CD4-positive, alpha-beta T cell (primary cell): ENCODE measurements around the gene MAGEA6. TPM values are rescaled to one million over a fixed set of nuclear protein-coding genes. Genes with fewer than 3 reads are reported as not detected.
"Not testable (repeated sequence)": the region's sequence is repeated elsewhere in the genome, so short reads cannot be mapped to it uniquely, and the experiment has no call there.

Experiments
- ATAC-seq: fragments of 200-7000 bp; cut with Tn5 transposase; one replicate; pipeline ENCODE4 v1.10.0; 2022; ENCODE audit warnings: mild to moderate bottlenecking; ENCODE audit not compliant: poor library complexity
- CTCF ChIA-PET: fragments of 350-600 bp; sonication (Branson Sonifier 250); formaldehyde crosslinking; loops from one replicate; lab custom pipeline; 2021; ENCODE audit warnings: antibody characterized with exemption, inconsistent platforms; lab: Charles Lee
- POLR2A ChIA-PET: fragments of 350-600 bp; sonication (Branson Sonifier 250); formaldehyde crosslinking; loops from one replicate; lab custom pipeline; 2021; ENCODE audit warnings: antibody characterized with exemption, inconsistent platforms; lab: Charles Lee
- DNase-seq, 14 experiments: peaks; one replicate each; pipeline ENCODE4 v3.0.0-alpha.2; 2013 to 2020; ENCODE audit warnings: mixed read lengths in 2 of 14
- H3K27ac ChIP-seq, 2 donors: one replicate each; pipeline versions ENCODE4 v1.5.1 to v1.7.0; 2013; ENCODE audit warnings: low read length in 2 of 2, low read depth in 1 of 2, mild to moderate bottlenecking in 1 of 2
- H3K27me3 ChIP-seq, 2 experiments: 1 replicate in 1 of 2; 2 replicates in 1 of 2; pipeline versions ENCODE4 v1.6.1 to v1.7.0; 2013; ENCODE audit warnings: low read length in 2 of 2, control low read depth in 1 of 2, mild to moderate bottlenecking in 1 of 2, moderate library complexity in 1 of 2; ENCODE audit not compliant: insufficient read depth in 2 of 2, control insufficient read depth in 1 of 2
- H3K36me3 ChIP-seq: one replicate; pipeline ENCODE4 v1.6.1; 2013; ENCODE audit warnings: low read length, control low read depth; ENCODE audit not compliant: insufficient read depth
- H3K4me1 ChIP-seq: one replicate; pipeline ENCODE4 v1.6.1; 2013; ENCODE audit warnings: low read length, control low read depth; ENCODE audit not compliant: insufficient read depth
- H3K4me3 ChIP-seq: one replicate; pipeline ENCODE4 v1.5.1; 2013; ENCODE audit warnings: mild to moderate bottlenecking, low read length, moderate library complexity
- H3K9me3 ChIP-seq, 2 experiments: 1 replicate in 1 of 2; 2 replicates in 1 of 2; pipeline versions ENCODE4 v1.6.1 to v1.7.0; 2013; ENCODE audit warnings: low read length in 2 of 2, mild to moderate bottlenecking in 2 of 2, control low read depth in 1 of 2, moderate library complexity in 1 of 2; ENCODE audit not compliant: control insufficient read depth in 1 of 2, insufficient read depth in 1 of 2
- H3K27ac Mint-ChIP-seq: one replicate; pipeline ENCODE4 v1.8.0; 2020; ENCODE audit warnings: mixed read lengths
- H3K27me3 Mint-ChIP-seq: one replicate; pipeline ENCODE4 v1.8.0; 2021; ENCODE audit warnings: mixed read lengths
- H3K36me3 Mint-ChIP-seq: one replicate; pipeline ENCODE4 v1.8.0; 2021; ENCODE audit warnings: low read depth, mixed read lengths
- H3K4me1 Mint-ChIP-seq: one replicate; pipeline ENCODE4 v1.8.0; 2021; ENCODE audit warnings: low read depth, mixed read lengths
- H3K4me3 Mint-ChIP-seq: one replicate; pipeline ENCODE4 v1.8.0; 2020; ENCODE audit warnings: mild to moderate bottlenecking, mixed read lengths
- H3K9me3 Mint-ChIP-seq: one replicate; pipeline ENCODE4 v1.8.0; 2020; ENCODE audit warnings: mixed read lengths
- intact Hi-C, 2 experiments: fragments of 100-400 bp; cut with DNase I in 1 of 2; cut with micrococcal nuclease in 1 of 2; formaldehyde crosslinking; loops; one replicate each; pipeline versions ENCODE4 v1.15.1 to v1.9.0; 2023 to 2025; cut with DNase I, micrococcal nuclease
- total RNA-seq, 174 experiments: library from RNA in 2 of 174; stranded (reverse) in 2 of 174; gene quantifications; one replicate each; pipeline ENCODE4 v1.2.3 and lab custom pipeline; 2021 to 2026

MAGEA6 gene
- total RNA-seq, 2 experiments from 2014 or later = not detected

DNA sequence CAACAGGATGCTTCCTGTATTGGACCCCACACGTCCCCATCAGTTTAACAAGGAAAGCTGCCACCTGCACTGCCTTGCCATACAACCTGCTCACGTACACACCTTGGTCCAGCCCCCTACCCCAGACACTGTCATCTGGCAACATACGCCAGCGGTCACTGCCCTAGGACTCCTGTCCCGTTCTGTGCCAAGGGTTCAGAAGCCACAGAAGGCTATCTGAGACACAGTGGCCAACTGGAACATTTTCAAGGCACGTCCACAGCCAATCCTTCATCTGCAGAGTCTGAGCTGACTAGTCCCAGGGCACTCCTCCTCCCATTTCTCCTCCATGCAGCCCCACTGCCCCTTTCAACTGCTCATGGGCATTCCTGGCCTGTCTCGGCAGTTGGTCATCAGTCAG, 7.9 kb downstream of the MAGEA6 start:
- H3K27me3 ChIP-seq, CTCF ChIA-PET, H3K36me3 ChIP-seq, H3K9me3 Mint-ChIP-seq, DNase-seq, H3K36me3 Mint-ChIP-seq, H3K4me1 ChIP-seq, H3K27ac ChIP-seq, H3K4me3 ChIP-seq, POLR2A ChIA-PET, H3K4me1 Mint-ChIP-seq, H3K4me3 Mint-ChIP-seq, ATAC-seq, H3K9me3 ChIP-seq, H3K27me3 Mint-ChIP-seq, intact Hi-C loops, H3K27ac Mint-ChIP-seq: not testable (repeated sequence)

DNA sequence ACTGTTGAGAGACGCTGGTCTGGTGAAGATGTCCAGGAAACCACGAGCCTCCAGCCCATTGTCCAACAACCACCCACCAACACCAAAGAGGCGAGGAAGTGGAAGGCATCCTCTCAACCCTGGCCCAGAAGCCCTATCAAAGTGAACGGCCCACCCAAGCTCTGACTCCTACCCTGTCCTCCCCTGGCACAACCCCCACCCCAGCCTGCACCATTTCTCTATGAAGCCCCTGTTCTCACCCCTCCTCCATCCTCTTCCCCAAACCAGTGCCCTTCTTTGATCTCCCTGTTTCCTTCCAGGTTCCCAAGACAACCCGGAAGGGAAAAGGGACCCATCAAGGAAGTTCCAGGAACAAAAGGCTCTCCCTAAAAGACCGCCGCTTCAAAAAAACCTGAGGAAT, 9.9 kb downstream of the MAGEA6 start:
- CTCF ChIA-PET, H3K4me3 ChIP-seq, H3K36me3 ChIP-seq, H3K27me3 ChIP-seq, ATAC-seq, H3K27ac ChIP-seq, DNase-seq, H3K9me3 ChIP-seq, H3K9me3 Mint-ChIP-seq, H3K36me3 Mint-ChIP-seq, H3K27me3 Mint-ChIP-seq, POLR2A ChIA-PET, intact Hi-C loops, H3K4me3 Mint-ChIP-seq, H3K27ac Mint-ChIP-seq, H3K4me1 ChIP-seq, H3K4me1 Mint-ChIP-seq: not testable (repeated sequence)

DNA sequence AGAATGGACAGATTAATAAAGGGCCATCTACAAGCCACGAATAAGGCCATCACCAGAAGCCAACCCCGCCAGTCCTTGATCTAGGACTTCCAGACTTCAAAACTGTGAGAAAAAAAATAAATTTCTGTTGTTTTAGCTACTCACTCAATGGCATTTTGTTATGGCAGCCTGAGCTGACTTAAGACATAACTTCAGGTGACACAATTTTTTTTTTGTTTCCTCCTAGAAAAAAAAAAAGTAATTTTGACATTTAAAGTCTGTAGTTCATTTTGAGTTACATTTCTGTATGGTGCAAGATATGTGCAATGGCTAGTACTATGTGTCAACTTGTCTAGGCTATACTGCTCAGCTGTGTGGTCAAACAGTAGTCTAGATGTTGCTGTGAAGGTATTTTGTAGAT, 10.6 kb downstream of the MAGEA6 start, which contains the start of gene CSAG3:
TSS of gene CSAG3 (plus strand) at position 301 of the 400 bp plus-strand sequence.
- H3K4me3 Mint-ChIP-seq, CTCF ChIA-PET, H3K36me3 ChIP-seq, H3K27me3 ChIP-seq, intact Hi-C loops, H3K4me3 ChIP-seq, H3K27ac Mint-ChIP-seq, H3K9me3 ChIP-seq, H3K27ac ChIP-seq, ATAC-seq, DNase-seq, H3K36me3 Mint-ChIP-seq, H3K27me3 Mint-ChIP-seq, H3K4me1 Mint-ChIP-seq, H3K4me1 ChIP-seq, H3K9me3 Mint-ChIP-seq, POLR2A ChIA-PET: not testable (repeated sequence)

DNA sequence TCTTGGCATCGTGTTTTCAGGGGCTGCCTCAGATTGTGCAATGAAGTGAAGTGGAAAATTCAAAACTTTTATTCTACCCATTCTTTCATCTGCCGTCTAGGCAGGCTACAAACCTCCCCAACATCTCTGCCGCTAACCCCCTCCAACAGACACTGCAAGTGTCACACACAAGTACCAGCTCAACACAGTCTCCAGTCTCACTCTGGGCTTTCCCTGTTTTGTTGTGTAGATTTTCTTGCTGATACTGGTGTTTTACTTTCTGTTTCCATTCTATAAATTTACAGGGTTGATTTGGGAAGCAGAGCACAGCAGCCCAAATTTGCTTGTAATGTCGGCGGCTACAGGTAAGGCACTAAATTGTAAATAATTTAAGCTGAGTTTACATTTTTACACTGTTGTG, 14.6 kb downstream of the MAGEA6 start:
- H3K27me3 Mint-ChIP-seq, H3K4me1 ChIP-seq, H3K9me3 ChIP-seq, H3K27me3 ChIP-seq, DNase-seq, CTCF ChIA-PET, H3K27ac ChIP-seq, H3K9me3 Mint-ChIP-seq, ATAC-seq, H3K27ac Mint-ChIP-seq, H3K4me3 Mint-ChIP-seq, H3K4me3 ChIP-seq, H3K36me3 ChIP-seq, intact Hi-C loops, H3K4me1 Mint-ChIP-seq, POLR2A ChIA-PET, H3K36me3 Mint-ChIP-seq: not testable (repeated sequence)

DNA sequence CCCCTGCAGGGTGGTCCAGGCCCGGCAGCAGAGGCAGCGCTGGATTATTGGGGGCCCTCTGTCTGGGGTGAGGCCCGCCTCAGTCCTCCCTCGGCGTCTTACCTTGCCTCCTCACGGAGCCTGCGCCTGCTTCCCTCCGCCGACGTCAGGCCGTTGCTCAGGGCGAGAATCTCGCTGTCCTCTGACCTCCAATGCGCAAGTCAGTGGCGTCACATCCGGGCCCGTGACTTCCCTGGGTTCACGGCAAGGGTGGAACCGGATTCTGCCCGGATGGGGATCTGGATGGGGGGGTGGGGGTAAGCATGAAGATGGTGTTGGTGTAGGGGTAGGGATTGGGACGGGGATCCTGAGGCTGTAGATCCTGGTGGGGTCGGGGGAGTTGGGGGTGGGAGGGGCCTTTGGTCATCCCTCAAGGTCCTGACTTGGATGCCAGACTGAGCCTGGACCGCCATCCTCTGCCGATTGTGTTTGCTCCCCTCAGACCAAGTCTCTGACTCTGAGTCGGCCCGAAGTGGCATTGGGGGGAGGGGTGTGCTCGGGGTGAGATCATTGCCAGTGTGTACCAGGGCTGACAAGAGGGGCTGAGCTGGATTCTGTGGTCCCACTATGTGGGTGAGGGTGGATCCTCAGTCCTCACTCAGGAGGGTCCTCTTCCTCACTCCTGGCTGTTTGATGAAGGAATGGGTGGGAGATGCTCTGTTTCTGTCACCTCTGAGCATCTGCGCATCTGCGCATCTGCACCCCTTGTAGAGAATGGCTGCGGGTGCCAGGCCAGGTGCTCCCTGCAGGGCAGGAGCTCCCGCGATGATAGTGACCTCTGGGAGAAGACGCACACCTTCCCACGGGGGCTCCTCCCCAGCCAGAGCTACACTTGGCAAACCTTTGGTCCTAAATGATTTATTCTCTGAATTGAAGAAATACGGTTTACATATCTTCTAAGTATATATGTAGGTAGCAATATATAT, 15.5 kb downstream of the MAGEA6 start, which contains the start of gene MAGEA2:
TSS of gene MAGEA2 (minus strand) at position 157 of the 965 bp plus-strand sequence. CDS start 2,479 bp downstream, outside the sequence.
- DNase-seq, H3K9me3 Mint-ChIP-seq, H3K4me1 ChIP-seq, H3K4me3 ChIP-seq, H3K27ac ChIP-seq, H3K9me3 ChIP-seq, H3K36me3 Mint-ChIP-seq, intact Hi-C loops, ATAC-seq, CTCF ChIA-PET, H3K4me1 Mint-ChIP-seq, H3K4me3 Mint-ChIP-seq, H3K36me3 ChIP-seq, H3K27ac Mint-ChIP-seq, POLR2A ChIA-PET, H3K27me3 Mint-ChIP-seq, H3K27me3 ChIP-seq: not testable (repeated sequence)
